Measurements from ENCODE around the gene OR8B12. TPM values are rescaled to one million over a fixed set of nuclear protein-coding genes. Genes with fewer than 3 reads are reported as not detected.

The OR8B12 gene
- total RNA-seq, 1 donor: not detected

- Histone ChIP-seq H3K4me1 (ENCODE audit: insufficient read depth, low read length) (no peaks in the 10 kb centered on the region), H3K9me3 (ENCODE audit: low read depth, low read length) (no peaks in the 10 kb centered on the region), H3K36me3 (ENCODE audit: insufficient read depth, low read length) (no peaks in the 10 kb centered on the region), H3K79me2 (ENCODE audit: insufficient read depth, low read length) (no peaks in the 10 kb centered on the region), H3K4me3 (ENCODE audit: insufficient read depth, low read length) (no peak overlapping the region), H3K4me2 (ENCODE audit: insufficient read depth, low read length) (no peak overlapping the region), H2AFZ (ENCODE audit: low read length) (no peak overlapping the region), H4K20me1 (ENCODE audit: insufficient read depth, low read length) (no peaks in the 10 kb centered on the region), H3K27ac (ENCODE audit: low read depth, low read length) (no peak overlapping the region), H3K27me3 (ENCODE audit: insufficient read depth, low read length) (no peaks in the 10 kb centered on the region)
- no peak for DNase-seq (ENCODE audit: insufficient read length, low spot score, missing footprints)
- no peak for TF ChIP-seq CTCF (IDR thresholded peaks at IDR 0.05; ENCODE audit: extremely low read depth, low read depth, low read length)
Measured at GRCh38 chr11:124534051-124534450, 9.4 kb downstream of the OR8B12 start.

- Histone ChIP-seq H3K36me3 (ENCODE audit: insufficient read depth, low read length) (no peaks in the 10 kb centered on the region), H4K20me1 (ENCODE audit: insufficient read depth, low read length) (no peaks in the 10 kb centered on the region), H3K79me2 (ENCODE audit: insufficient read depth, low read length) (no peaks in the 10 kb centered on the region), H3K9me3 (ENCODE audit: low read depth, low read length) (no peaks in the 10 kb centered on the region), H3K27ac (ENCODE audit: low read depth, low read length) (no peak overlapping the region), H3K4me3 (ENCODE audit: insufficient read depth, low read length) (no peak overlapping the region), H3K4me2 (ENCODE audit: insufficient read depth, low read length) (no peak overlapping the region), H3K4me1 (ENCODE audit: insufficient read depth, low read length) (no peaks in the 10 kb centered on the region), H3K27me3 (ENCODE audit: insufficient read depth, low read length) (no peaks in the 10 kb centered on the region), H2AFZ (ENCODE audit: low read length) (no peak overlapping the region)
- DNase-seq (ENCODE audit: insufficient read length, low spot score, missing footprints): no peak
- TF ChIP-seq CTCF (IDR thresholded peaks at IDR 0.05; ENCODE audit: extremely low read depth, low read depth, low read length): no peak
Measured at GRCh38 chr11:124533626-124534025, 9.8 kb downstream of the OR8B12 start.

- Histone ChIP-seq H3K4me3 (ENCODE audit: insufficient read depth, low read length) (no peak overlapping the region), H3K4me2 (ENCODE audit: insufficient read depth, low read length) (no peak overlapping the region), H3K36me3 (ENCODE audit: insufficient read depth, low read length) (no peaks in the 10 kb centered on the region), H3K79me2 (ENCODE audit: insufficient read depth, low read length) (no peaks in the 10 kb centered on the region), H3K4me1 (ENCODE audit: insufficient read depth, low read length) (no peaks in the 10 kb centered on the region), H4K20me1 (ENCODE audit: insufficient read depth, low read length) (no peaks in the 10 kb centered on the region), H3K27me3 (ENCODE audit: insufficient read depth, low read length) (no peaks in the 10 kb centered on the region), H3K9me3 (ENCODE audit: low read depth, low read length) (no peaks in the 10 kb centered on the region), H2AFZ (ENCODE audit: low read length) (no peak overlapping the region), H3K27ac (ENCODE audit: low read depth, low read length) (no peak overlapping the region)
- TF ChIP-seq CTCF (IDR thresholded peaks at IDR 0.05; ENCODE audit: extremely low read depth, low read depth, low read length): no peak
- DNase-seq (ENCODE audit: insufficient read length, low spot score, missing footprints): no peak
Measured at GRCh38 chr11:124520550-124520854, 23.0 kb downstream of the OR8B12 start.

GRCh38 chr11:124519850-124520549 lies 23.5 kb downstream of the OR8B12 start:
- no peak for DNase-seq (ENCODE audit: insufficient read length, low spot score, missing footprints)
- no peaks in the 10 kb centered on the region for H3K4me1 ChIP-seq (ENCODE audit: insufficient read depth, low read length)
- TF ChIP-seq CTCF (IDR thresholded peaks at IDR 0.05; ENCODE audit: extremely low read depth, low read depth, low read length): no peak
- H3K4me2 ChIP-seq (ENCODE audit: insufficient read depth, low read length): no peak overlapping the region
- no peak overlapping the region for H3K27ac ChIP-seq (ENCODE audit: low read depth, low read length)
- H3K36me3 ChIP-seq (ENCODE audit: insufficient read depth, low read length): no peaks in the 10 kb centered on the region
- no peak overlapping the region for H3K4me3 ChIP-seq (ENCODE audit: insufficient read depth, low read length)
- H2AFZ ChIP-seq (ENCODE audit: low read length): no peak overlapping the region
- no peaks in the 10 kb centered on the region for H3K79me2 ChIP-seq (ENCODE audit: insufficient read depth, low read length)
- no peaks in the 10 kb centered on the region for H4K20me1 ChIP-seq (ENCODE audit: insufficient read depth, low read length)
- no peaks in the 10 kb centered on the region for H3K27me3 ChIP-seq (ENCODE audit: insufficient read depth, low read length)
- H3K9me3 ChIP-seq (ENCODE audit: low read depth, low read length): no peaks in the 10 kb centered on the region

Measured in osteoblast (primary cell).